ENCODE results near the gene ABRACL.
"Not testable (repeated sequence)": the region's sequence is repeated elsewhere in the genome, so short reads cannot be mapped to it uniquely, and the experiment has no call there.

The ABRACL gene

DNA sequence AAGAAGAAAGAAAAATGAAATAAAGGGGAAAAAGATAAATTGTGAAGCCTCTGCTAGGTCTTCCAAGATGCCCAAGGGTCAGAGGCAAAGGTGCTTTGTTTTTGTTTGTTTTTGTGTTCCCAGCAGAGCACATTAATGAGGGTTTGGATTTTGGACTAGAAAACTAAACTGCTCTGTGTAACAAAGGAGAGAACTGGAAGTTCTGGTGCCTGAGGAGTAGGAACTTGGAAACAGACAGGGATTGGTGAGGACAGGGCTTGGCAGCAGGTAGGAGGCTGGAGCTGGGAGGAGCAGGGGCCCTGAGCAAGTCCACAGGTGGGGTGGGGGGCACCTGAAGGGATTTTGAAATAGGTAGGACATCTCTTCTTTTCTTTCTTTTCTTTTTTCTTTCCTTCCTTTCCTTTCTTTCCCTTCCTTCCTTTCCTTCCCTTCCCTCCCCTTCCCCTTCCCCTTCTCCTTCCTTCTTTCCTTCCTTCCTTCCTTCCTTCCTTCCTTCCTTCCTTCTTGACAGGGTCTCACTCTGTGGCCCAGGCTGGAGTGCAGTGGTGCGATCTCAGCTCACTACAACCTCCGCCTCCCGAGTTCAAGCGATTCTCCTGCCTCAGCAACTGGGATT lies 15.3 kb upstream of the ABRACL start:
- DNase-seq, result no peak

DNA sequence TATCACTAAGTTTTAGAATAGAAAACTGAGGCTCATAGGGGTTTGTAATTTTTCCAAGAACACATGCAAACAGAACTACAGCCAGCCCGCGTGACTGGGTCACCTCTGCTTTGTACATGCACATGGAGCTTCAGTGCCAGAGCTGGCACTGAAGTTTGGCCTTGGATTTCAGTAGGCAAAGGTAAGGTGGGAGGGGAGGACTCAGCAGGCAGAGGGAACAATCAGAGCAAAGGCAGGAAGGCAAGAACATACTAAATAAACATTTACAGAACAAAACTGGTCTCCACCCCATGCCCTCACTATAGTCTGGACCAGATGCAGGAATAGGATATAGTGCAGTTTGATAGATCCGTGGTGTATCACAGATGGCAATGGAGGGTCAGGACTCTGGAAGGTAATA lies 13.6 kb upstream of the ABRACL start:
- DNase-seq, result no peak

DNA sequence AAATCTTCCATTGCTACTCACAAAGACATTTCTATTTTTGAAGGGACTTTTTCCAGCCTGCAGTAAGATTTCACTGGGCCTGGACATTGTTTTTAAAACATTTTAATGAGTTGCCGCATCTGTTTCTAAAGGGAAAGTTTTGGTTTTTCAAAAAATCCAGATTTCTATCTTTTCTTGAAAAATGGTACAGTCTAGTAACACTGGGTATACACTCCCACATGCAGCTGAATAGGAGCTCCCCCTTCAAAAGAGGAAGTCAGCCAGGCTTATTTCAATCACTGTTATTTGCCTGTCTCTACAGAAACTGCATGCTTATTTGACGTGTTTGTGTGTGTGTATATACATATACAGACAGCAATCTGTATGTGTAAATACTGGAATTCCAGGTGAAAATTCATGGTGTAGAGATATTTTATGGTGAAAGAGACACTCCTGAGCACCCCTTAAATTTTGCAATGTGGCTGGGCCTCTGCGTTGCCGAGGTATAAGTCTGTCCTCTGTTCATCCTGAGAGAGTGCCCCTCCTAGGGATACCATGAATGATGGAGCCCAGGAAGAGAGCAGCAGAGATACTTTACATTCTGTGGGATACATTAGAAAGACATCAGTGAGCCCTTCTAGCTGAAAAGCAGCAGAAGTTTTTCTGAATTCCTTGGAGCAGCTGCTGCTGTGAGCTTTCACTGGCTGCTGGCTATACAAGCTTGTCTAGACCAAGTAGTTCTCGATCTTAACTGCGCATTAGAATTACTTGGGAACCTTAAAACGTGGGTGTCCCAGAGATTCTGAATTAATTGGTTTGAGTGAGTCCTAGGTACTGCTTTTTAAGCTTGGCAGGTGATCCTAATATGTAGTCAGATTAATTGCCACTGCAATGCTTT lies 12.0 kb upstream of the ABRACL start:
- no peak for DNase-seq

DNA sequence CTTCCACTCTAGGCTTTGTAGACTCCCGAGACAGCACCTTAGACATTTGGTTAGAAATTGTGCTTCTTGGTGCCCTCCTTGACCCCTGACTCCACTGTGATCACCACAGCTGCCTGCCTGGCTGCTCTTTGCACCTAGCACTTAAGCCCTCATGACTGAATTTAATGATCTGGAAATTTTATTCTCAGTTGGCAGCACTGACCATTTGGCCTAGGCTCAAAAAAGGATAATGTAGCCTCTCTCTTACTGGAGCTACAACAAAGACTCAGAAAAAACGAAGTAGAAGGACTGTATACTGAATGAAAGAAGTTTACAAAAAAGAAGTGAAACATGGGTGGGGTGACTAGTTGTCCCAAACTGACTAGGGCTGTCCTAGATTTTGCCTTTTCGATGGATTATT lies 11.3 kb upstream of the ABRACL start:
- DNase-seq, result no peak

DNA sequence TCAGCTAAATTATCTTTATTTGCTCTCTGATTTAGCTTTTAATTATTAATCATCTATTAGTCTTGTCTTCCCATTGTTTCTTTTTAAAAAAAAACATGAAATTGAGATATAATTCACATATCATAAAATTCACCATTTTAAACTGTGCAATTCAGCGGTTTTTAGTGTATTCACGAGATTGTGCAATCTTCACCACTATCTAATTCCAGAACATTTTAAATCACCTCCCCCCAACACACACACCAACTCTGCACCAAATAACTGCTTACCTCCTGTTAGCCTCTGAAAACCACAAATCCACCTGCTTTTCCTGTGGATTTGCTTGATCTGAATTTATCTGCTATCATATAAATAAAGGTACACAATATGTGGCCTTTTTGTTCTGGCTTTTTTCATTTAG lies 8.8 kb upstream of the ABRACL start:
- no peak for DNase-seq

DNA sequence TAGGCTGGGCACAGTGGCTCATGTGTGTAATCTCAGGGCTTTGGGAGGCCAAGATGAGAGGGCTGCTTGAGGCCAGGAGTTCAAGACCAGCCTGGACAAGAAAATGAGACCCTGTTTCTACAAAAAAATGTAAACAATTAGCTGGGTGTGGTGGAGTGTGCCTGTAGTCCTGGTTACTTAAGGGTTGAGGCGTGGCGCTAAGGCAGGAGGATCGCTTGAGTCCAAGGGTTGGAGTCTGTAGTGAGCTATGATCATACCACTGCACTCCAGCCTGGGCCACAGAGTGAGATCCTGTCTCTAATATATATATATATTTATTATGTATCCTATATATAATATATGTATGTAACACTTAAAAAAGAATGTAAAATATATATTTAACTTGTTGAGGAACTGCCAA lies 7.9 kb upstream of the ABRACL start:
- no peak for DNase-seq

DNA sequence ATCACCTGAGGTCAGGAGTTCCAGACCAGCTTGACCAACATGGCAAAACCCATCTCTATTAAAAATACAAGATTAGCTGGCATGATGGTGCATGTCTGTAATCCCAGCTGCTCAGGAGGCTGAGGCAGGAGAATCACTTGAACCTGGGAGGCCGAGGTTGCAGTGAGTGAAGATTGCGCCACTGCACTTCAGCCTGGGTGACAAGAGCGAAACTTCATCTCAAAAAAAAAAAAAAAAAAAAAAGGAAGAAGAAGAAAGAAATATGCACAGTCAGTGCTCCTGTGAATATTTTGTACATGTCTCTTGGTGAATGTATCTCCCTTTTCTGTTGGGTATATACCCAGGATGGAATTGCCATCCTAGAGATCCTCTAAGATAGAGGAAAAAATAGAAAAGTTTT lies 3.1 kb upstream of the ABRACL start:
- DNase-seq, result not testable (repeated sequence)

DNA sequence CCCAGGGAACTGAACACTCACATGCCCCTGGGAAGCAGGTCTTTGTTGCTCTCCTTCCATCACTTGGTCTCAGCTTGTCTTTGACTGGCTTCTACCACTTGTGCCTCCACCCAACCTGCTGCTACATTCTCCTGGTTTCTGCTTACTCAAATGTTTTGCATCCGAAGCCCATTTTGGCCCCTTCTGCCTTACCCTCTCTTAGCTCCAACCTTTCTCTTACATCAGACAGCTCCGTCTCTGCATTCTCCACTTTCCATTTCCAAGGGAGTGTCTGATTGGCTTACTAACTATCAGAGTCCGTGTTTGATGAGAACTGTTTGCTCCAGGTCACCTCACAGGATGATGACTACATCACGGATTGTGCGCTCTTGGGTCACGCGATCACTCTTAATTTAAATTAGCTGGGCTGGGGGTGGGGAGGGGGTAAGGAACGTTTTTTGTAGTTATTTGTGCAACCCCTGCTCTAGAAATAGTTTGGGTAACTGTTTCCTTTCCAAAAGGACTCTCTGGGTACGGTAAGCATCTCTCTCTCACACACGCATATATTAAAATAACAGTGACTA lies 844 bp upstream of the ABRACL start:
- peak; percentile 50 for DNase-seq

DNA sequence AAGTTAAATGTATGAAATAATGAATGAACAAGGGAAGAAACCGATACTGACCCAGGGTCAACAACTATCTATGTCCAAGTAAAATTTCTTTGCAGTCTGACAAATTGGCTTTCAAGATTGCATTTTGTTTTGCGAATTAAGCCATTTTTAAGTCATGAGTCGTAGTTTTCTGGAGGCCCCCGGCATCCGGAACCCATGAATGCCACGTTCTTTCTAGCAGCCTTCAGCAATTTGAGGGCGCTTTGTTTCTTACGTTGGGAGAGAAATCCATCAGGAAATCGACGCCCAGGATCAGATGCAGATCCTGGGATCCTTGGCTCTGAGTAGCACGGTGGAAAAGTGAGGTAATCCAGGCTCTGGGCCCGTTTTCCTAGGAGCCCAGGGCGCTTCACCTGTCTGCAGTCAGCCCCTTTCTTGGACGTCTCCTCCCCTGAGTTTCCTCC lies 309 bp upstream of the ABRACL start:
- DNase-seq, result no peak

DNA sequence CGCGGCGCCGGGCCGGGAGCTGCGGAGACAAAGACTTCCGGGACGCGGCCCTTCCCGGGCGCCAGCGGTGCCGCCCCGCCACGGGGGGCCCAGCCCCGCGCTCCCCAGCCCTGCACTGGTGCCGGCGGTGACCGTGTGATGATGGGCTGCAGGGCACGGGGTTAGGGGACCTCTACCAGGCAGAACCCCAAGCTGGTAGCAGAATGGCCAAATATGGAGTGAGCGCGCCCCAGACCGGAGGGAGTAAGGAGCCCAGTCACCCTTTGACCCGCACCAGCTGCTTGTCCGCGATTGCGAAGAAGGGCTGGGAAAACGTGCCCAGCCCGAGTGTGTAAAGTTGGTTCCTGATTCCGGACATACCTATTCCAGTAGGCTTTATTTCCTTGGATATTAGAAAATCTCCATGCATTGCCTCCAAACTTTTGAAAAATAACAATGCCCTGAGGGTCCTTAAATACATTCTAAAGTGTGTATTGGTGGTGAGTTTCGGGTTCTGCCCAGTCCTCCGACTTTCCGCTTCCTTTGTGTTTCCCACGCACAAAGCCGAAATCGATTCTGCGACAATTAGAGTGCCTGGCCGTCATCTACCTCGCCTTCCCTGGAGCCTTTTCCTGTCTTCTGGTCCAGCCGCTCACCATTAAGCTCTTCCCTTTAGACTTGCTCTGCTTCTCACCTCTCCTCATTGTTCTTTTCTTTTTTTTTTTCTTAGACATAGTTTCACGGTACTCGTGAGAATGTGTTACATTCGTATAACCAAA lies 1.1 kb downstream of the ABRACL start:
- DNase-seq, result peak; percentile 12

DNA sequence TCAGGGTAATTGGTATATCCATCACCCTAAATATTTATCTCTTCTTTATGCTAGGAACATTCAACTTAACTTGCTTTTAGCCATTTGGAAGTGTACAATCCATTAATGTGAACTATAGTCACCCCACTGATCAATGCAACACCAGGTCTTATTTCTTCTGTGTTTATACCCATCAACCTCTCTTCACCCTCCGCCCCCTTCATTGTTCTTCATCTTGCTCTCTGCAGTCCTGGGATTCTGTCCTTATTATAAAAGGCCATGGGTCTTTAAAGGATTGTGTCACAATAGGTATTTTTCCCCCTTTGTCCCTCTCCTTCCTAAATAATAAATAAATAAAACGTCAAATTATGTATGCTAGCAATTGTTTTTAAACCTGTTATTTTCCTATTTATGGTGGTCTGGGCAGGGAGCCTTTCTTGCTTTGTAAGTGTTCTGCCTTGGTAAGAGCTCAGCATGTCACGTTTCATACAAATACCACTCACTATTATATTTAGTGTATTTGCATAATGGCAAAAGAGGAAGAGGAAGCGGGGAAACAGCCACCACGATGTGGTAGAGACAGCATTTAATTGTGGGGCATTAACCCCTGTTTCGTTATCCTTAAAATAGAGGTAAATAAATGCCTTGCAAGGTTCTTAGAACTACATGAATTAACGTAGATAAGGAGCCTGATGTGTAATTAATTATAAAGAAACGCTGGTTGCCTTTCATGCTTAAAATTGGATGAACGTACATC lies 1.9 kb downstream of the ABRACL start:
- DNase-seq, result no peak

DNA sequence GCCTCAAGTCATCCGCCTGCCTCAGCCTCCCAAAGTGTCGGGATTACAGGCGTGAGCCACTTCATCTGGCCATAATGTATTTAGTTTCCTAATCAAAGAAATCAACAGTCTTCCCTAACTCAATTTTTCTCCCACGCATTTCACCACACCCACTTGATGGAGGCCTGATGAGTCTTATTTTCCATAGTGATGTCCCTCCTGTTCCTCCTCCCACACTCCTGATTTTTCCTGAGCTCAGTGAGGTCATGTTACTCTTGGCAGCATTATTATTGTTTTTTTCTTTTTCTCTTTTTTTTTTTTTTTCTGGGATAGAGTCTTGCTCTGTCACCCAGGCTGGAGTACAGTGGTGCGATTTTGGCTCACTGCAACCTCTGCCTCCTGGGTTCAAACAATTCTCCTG lies 8.9 kb downstream of the ABRACL start:
- DNase-seq, result no peak

DNA sequence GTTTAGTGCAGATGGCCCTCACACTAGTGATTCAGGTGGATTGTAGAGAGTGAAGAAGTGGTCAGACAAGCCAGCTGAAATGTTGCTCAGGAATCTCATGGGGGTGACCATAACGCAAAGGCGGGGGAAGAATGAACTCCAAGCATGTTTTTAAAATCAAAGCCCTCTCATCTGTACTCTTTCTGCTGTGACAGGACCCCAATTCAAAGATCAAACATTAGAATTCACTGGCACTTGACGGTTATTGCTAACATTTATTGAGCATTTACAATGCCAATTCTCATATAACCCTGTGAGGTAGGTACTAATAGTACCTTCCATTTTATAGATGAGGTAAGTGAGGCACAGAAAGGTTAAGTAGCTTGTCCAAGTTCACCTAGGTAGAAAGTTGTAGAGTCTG lies 15.7 kb downstream of the ABRACL start:
- DNase-seq, result no peak

DNA sequence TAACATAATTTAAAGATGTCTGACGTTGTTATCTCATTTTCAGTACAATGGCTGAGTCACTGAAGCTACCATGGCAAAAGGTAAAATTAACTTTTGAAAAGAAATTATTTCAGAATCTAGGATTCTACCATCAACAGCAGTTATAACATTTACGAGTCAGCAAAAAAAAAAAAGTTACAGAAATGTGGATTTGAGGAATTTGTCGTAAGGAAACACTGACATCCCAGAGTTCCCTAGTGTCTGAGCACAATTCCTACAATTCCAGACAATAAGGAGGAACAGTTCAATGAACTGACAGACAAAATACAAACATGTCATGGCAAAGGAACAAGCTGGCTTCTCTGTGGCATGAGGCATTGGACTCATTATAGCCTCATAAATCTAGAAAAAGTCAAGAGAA lies 19.1 kb downstream of the ABRACL start:
- DNase-seq, result no peak

DNA sequence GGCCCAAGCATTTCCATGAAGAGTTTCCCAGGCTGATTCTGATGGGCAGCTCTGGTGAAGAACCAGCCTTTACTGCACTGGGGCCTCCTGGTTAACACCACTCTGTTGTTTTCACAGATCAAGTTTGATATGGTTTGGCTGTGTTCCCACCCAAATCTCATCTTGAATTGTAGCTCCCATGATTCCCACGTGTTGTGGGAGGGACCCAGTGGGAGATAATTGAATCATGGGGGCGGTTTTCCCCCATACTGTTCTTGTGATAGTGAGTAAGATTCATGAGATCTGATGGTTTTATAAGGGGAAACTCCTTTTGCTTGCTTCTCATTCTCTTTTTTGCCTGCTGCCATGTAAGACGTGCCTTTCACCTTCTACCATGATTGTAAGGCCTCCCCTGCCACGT lies 20.4 kb downstream of the ABRACL start:
- DNase-seq, result not testable (repeated sequence)

DNA sequence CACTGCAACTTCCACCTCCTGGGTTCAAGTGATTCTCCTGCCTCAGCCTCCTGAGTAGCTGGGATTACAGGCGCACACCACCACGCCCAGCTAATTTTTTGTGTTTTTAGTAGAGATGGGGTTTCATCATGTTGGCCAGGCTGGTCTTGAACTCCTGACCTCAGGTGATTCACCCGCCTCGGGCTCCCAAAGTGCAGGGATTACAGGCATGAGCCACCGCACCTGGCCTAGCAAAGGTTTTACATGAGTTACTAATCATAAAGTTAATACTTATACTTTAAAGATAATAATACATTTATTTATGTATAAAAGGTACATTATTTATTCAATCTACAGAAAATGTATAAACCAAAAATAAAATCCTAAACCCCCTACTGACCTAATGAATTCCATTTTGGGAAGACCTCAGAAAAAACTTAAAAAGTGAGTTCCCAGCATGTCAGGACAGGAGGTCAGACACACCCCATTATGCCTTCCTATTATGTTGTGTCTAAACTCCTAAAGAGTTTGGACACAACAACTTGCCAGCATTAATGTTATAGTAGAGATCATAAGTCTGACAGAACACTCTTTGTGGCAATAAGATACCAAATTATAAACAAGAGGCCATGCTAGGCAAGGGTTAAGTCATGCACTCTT lies 21.7 kb downstream of the ABRACL start:
- DNase-seq, result not testable (repeated sequence)

DNA sequence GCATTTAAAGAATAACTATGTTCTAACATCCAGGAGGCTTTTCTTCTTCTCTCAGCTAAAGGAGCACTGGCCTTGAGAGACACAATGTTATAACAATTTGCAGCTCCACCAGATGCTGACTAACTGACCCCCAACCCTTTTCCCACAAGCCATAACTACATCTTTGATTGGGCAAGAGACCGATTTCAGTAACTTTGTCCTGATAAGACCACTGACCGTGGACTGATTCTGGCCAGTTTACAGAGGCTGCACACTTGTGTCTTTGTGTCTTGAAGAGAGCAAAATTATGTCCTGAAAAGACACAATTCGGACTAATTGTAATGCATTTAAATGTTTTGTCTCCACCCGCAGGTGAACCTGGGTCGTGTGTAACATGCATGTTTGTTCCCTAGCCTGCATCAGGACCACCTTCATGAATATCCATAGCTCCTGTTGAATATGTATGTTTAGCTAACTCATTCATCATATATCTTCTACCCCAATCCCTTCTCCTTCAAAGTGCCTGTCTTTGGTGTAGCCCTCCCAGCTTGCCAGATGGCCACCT lies 22.3 kb downstream of the ABRACL start:
- DNase-seq, result no peak

DNA sequence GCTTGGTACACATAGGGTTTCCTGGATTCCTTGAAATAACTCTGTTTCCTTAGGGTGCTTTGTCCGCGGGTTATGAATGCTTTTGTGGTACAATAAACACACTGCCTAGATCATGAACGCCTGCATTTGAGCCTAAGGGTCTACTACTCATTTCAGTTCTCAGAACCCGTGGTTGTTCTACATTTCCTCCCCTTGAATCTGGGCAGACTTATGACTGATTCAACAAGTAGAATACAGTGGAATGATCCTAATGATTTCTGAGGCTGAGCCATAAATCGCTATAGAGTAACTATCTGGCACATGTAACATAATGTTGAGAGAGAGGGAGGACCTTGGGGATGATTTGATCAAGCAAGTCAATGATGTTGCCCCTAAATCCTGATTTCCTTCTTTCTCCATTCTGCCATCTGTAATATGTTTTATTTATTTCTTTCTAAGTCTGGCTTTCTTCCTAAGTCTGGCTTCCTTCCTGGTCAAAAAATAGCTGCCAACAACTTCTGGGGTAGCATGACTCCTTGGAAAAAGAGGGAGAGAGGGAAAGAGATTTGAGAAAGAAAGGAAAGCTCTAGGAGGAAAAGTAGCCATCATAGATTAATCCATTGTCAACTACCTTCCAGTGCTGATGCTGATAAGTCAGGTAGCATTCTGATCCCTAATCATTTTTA lies 23.0 kb downstream of the ABRACL start:
- no peak for DNase-seq

DNA sequence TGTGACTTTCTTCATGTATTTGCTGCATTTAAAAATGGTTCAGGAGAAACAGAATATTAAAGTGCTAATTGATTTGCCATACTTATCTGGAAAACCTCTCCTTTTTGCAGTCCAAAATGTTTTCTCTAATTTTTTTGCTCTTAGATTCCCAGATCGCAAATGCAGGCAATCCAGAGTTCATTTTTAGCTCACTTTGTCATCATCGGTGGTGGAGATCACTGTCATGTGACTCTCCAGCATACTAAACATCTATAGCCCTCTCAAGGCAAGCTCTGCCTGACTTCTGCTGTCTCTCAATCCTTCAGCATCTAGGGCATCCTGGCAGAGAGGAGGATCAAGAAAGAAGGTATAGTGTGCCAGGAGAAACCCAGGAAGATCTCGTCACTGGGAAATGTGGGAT lies 24.8 kb downstream of the ABRACL start:
- no peak for DNase-seq

DNA sequence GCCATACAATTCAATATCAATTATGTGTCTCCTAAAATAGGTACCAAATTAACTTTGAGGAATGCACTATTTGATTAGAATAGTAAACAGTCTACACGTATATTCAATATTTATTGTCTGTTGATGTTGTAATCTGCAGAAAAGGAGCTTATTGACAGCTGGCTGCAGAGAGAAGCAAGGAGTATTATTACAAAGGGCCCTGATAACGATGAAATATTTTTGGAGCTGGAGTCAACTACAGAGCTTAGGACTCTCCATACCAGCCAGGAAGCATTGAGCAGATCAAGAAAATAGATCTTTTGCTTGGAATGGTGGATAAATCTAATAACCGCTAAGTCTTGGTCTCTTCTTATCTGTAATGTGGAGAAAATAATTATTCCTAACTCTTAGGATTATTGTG lies 25.5 kb downstream of the ABRACL start:
- no peak for DNase-seq

DNA sequence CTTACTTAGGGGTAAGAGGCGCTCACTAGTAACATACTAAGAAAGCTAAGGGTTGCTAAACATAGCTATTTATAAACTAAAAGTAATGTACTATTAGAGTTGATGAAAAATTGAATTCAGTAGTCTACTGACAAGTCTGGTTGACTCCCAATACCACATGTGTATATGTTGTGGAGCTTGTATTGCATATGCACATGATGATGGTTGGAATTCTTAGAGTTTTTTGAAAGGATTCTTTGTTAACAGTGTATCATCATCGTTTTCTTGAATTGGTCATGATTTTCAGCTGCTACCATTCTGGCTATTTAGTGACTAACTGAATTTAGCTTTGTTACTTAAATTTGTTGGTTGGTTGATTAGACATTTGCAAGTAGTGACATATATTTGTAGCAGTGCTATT lies 27.2 kb downstream of the ABRACL start:
- DNase-seq, result no peak

Measured in NCI-H2171 (cell line).